GM19328 (cell line): ENCODE measurements around the gene SLC66A2.

Experiments used
- ATAC-seq: cut with Tn5 transposase; IDR thresholded peaks from one replicate; pipeline ENCODE4 v1.9.1; 2021; ENCODE audit warnings: mild to moderate bottlenecking, moderate library complexity; ENCODE audit not compliant: unreplicated experiment

SLC66A2 gene

DNA sequence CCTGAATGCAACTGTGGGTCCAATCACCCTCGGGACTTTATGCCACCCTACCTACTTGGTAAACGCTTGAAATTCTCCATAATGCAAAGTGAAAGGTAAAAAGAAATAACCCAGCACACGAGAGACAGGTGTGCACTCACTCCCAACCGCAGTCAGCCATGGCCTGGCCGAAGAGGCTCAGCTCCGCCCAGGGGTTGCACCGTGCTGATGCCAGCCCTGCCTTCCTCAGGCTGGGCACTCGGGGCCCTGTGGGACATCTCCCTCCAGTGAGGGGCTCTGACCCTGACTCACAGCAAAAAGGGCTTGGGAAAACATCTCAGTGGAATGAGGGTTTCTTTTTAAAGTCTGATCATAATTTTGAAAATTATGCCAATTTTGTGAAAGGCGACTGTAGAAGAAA is 13.3 kb downstream of the SLC66A2 start:
- no peak for ATAC-seq

DNA sequence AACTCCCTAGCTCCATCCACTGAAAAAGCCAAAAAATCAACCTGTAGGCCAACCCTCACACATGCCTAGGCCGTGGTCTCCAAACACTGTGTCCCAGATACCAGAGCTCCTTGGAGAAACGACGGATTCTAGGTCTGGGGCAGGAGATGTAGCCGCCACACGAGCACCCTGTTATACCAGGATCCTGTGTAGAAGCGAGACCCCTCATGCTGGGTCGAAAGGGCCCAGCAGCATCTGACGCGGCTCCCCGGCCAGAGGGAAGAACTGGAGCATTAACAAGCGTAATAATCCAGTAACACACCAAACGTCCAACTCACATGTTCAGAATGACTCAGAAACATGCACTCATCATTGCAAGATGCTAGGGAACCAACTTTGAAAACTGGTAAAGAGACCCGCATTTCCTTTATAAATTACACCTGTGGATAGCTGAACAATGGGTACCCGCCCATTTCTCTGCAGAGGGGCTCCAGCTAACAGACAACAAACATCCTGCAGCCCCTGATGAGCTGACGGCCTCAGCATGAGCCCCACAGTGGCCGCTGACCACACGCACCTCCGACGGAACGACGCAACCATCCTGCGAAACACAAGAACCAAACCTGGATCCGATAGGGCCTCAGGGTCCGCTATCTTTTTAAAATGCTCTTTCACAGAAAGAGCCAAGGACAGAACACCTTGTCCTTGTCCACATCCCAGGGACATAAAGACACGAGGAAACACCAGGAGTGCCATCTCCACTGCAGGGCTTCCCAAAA is 14.2 kb downstream of the SLC66A2 start:
- no peak for ATAC-seq

DNA sequence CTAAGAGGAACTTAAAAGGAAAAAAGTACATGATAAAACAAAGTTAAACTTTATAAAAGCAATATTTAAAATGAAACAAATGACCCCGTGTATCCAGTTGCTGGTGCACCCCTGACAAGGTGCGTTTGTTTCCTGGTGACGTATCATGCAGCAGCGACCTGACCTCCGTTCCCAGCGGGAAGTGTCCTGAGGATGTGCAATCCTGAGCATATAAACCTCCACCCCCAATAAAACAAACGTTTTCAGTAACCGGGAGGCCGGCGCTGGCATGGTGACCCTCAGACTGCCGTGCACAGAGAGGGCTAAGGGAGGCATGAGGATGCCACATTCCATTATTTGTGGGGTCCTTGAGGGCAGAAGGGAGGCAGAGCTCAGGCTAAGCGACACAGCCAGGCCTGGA is 14.8 kb downstream of the SLC66A2 start:
- no peak for ATAC-seq

DNA sequence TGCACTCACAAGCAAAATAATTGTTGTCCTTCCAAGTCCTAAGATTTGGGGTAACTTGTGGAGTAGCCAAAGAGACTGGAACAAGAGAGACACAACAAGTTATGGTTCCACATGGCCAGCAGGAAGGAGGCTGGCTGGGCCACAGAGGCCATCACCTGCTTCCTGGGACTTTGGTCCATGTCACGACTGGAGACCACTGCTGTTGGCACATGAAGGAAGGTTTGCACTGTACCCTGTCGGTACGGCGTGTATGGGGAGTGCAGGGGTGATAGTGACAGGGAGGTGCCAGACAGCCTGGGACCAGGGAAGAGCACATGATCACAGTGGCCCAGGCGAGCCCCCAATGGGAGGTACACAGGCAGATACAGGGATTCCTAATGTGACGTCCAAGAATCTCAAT is 15.5 kb downstream of the SLC66A2 start:
- ATAC-seq, result no peak

DNA sequence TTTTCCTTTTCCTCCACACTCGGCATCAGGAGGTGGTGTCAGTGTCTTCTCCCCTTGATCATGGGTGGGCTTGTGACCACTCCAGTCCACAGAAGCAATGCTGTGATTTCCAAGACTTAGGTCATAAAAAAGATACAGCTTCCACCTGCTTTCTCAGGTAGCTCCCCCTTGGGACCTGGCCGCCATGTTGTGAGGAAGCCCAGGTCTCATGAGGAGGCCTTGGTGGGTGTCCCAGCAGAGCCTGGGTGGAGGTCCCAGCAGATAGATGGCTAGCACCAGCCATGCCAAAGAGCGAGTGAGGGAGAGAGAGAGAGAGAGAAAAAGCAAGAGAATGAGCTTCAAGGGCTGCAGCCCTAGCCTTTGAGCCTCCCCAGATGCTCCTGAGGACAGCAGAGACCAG is 16.0 kb downstream of the SLC66A2 start:
- ATAC-seq, result no peak

DNA sequence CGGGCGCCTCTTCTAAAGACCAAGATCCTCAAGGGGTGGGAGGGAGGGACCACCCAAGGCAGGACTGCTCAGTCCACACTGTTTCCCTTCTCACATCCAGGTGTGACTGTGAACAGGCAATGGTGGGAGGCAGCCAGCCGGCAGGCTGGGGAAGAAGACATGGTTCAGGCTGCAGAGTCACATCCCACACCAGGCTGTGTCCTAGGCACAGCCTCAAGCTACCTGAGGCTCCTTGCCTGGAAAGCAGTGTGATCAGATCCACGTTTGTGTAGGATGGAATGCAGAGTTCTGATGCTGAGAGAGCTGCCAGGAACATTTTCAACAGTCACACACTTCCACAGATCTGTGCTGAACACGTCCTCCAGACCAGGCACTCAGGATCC is 16.4 kb downstream of the SLC66A2 start:
- ATAC-seq, result no peak

DNA sequence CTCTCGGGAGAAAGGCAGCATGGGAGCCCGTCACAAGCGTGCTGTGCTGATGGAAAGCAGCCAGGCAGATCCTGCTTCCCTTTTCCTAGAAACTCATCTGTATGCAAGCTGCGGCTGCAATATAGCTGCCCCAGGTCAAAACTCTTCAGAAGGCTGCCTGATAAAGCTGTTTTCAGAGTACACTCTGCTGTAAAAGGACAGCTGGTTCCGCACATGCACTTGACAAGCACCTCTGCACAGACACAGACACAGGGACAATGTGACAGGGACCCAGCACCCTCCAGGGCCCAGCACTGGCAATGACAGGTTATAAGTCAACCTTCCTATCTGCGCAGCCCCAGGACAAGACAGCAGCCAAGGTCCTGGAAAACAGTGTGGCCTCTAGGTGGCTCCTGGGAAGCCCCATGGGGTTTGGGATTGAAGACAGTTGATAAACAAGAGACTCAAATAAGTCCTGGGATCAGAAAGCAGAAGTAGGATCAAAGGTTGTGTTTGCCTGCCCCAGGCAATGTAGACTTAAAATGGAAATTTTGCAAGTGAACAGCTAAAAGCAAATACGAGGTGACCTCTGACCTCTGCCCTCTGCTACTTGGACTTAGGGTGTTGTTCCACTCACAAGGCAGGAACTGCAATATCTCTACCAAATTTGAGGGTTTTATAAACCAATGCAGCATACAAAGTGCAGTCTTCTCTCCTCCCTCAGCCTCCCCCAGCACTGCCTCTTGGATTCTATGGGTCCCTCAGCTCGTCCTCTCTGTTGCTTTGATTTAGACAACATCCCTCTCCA is 16.9 kb downstream of the SLC66A2 start:
- ATAC-seq, result no peak

DNA sequence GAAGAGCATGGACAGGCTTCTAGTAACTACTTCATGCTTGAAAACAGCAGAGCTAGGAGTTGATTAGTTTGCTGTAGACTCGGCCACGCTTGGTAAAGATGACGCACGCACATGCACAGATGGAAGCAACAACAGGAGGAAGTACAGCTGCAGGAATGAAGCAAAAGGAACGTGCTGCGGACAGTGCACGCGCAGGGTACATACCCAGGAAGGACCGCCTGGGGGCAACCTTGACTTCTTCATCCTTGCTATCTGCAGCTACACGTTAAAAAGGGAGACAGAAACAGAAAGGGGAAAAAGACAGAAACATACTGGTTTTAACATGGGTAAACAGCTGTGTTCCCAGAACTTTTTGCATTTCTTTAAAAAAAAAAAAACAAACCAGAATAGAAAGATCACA is 17.7 kb downstream of the SLC66A2 start:
- no peak for ATAC-seq

DNA sequence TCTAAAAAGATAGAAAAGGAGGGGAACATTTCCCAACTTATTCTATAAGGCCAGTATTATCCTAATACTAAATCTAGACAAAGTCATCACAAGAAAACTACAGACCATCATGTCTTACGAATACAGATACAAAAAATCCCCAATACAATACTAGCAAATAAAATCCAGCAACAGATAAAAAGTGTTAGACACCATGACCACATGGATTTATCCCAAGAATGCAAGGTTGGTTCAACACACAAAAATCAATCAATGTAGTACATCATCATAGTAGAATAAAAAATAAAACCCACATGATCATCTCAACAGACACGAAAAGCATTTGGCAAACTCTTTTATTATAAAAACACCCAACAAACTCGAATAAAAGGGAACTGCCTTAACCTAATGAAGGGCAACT is 18.5 kb downstream of the SLC66A2 start:
- no peak for ATAC-seq

DNA sequence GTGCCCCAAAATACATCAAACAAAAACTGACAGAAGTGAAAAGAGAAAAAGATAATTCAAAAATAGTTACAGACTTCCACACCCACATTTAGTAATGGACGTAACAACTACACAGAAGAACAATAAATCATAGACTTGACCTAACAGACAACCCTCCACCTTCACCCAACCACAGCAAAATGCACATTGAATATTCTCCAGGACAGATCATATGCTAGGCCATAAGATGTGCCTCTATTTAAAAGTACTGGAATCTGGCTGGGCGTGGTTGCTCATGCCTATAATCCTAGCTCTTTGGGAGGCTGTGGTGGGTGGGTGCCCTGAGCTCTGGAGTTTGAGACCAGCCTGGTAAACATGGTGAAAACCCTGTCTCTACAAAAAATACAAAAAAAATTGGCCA is 20.0 kb downstream of the SLC66A2 start:
- no peak for ATAC-seq

DNA sequence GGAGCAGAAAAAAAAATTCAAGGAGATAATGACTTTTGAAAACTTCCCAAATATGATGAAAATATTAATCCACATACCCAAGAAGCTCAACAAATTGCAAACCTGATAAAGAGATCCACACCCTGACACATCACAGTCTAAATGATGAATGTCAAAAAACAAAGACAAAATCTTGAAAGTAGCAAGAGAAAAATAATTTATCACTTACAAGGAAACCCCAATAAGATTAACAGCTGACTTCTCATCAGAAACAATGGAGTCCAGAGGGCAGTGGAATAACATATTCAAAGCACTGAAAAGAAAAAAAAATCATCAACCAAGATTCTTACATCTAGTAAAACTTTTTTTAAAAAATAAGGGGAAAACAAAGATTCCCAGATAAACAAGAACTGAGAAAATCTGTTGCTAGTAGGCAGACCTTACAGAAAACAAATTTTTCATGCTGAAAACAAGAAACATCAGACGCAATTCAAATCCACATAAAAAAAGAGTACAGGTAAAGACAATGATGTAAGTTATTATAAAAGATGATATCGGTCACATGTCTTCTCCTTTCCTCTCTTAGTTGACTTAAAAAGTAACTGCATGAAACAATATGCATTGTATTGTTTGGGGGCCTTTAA is 21.3 kb downstream of the SLC66A2 start:
- ATAC-seq, result no peak

DNA sequence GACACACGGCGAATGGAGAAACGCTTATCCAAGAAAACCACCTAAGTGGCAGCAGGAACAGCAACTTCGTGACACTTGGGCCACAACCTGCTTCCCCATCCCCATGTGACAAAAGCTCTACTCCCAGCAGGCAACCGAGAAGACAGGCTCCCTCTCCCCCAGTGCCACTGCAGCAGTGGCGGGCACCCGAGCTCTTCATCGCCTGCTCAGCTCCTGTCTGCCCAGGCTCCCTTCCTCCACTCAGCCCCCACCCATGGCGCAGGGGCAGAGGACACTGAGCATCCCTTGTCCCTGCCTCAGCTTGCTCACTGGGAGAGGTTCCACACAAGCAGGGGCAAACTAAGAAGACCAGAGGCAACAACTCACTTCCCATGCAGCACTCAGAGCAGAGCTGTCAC is 22.9 kb downstream of the SLC66A2 start:
- ATAC-seq, result no peak

DNA sequence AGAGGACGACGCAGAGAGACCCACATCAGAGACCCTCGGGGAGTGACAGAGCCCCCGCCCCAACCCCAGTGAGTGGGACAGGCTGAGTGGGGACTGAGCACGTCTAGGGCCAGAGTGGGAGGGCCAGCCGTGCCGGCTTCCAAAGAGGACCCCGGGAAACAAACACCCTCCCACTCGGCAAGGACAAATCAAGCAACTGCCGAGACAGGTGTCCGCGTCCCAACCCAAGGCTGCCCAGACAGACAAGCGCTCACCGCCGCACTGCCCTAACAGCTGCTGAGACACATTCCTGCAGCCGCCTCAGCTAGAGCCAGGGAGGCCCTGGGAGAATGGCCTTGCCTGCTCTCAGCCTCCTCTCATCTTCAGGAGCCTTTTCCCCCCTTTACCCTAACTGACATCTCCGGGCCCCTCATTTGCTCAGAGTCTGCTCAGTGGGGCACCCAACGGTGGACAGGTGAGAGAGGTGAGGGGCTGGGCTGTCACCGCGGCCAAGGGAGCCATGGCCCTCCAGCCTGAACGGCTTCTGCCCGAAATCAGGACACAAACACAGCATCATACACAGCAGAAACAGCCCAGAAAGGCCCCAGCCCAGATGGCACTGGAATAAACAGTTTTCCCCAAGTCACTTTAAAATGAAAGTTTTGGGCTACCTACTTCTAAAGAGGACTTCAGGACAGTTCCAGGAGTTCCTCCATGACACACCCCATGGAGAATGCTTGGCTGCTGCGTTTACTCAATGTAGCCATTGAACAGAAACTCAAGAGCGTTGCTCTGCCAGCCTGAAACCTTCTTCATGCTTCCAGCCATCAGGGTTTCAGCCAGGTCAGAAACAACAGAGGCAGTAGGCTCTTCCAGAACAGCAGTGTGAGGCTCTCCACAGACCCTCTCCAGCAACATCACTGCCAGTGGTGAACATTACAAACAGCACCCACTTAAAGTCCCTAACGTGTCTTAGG is 23.6 kb downstream of the SLC66A2 start:
- ATAC-seq, result no peak

DNA sequence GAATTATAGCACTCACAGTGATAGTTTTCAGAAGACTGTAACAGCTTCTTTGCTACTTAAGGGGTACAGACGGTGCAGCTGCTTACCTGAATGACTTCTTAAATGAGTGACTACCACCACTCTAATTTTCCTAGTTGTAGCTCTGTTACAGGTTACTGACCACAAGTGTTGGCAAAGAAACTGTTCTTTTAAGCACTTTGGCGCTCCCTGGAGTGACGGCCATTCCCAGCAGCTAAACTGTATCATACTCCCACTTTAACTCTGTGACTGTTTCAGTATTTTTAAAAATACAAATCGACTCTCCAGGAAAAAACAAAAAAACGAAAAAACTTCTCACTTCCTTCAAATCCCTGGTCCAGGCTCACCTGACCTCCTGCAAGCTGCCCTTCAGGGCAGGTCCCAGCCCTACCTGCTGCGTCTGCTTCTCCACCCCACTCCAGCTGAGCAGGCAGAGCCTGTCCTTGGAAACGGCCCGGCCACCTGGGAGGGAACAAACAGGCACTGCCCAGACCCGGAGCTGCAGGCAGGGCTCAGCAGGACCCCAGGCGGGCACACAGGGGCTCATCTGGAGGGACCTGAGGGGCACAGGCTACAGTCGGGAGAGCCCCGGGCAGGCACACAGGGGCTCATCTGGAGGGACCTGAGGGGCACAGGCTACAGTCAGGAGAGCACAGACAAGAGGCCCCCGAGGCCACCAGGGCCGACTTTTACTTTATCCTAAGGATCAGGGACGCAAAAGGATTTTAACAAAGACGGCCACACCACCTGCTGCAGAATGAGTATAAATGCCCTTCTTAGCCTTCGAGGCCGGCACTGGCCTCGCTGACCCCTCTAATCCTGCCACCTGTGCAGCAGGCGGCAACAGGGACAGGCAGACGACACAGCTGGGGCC is 24.5 kb downstream of the SLC66A2 start:
- no peak for ATAC-seq

DNA sequence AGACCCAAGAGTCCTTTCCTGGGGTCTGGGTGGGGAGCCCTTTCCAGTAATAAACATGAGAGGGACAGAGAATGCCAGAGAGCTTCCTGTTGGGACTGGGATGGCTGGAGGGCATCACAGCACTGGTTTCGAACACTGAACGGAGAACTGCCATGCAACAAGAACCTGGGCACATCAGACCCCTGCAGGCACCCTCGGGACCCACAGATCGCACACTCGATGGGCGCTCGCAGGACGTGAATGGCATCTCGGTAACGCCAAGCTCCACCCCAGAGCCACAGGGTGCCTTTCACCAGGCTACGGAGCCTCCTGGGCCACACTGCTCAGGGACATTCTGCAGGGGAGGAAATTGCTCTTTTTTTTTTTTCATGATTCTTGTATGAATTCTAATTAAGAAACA is 25.1 kb downstream of the SLC66A2 start:
- no peak for ATAC-seq

DNA sequence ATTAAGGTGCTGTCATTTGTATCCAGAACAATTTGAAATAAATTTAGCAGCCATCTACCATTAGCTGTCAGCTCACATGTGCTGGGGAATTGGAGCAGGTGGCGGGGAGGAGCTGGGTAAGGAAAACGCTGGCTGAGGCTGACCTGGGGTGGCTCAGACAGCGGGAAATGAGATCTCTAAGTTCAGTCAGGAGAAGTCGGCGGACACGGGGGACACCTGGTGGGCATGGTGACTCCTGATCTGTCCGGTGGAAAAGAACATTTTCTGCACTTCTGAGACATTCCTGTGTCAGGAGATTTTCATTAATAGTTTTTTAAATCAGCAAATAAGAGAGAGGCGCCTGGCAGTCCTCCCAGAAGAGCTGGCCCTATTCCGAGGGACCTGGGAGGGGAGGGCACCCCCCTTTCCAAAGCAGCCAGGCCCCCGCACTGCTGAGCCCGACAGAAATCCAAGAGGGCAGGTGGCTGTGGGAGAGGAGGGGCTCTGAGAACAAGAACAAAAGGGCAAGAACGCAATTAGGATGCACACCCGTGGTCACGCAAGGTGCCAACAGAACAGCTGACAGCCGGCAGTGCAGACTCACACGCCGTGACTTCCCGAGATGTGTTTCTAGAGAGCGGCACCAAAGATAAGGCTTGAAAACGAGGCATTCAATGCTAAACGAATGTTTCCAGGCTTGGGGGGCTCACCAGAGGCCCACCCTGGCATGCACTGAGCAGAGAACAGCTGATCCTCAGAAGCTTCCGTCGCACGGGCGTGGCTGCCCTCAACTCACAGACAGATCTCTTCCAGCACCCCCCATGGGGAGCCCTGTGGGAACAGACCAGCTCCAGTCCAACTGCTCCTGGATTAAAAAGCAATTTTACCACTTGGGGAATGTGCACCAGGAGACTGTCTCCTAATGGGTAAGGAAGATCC is 26.4 kb downstream of the SLC66A2 start:
- ATAC-seq, result no peak

DNA sequence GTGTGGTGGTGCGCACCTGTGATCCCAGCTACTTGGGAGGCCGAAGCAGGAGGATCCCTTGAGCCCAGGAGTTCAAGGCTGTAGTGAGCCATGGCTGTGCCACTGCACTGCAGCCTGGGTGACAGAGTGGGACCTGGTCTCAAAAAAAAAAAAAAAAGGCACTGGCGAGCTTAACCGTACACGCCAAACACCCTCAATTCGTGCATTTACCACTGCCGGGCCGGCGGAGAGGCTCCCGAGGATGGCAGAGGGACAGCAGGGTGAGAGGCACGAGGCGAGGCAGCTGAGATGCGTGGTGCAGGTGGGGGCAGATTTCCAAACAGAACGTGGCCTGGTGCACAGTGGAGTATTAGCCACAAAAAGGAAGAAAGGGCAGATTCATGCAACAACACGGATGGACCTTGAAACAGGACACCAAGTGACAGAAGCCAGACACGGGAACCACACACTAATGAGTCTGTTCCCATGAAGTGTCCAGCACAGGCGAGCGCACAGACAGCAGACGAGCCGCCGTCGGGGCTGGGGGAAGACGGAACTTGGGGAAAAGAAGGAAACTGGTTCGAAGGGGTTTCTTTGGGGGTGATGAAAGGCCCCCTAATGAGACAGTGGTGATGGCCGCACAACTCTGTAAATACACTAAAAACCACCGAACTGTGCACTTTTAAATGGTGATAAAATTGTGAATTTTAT is 27.4 kb downstream of the SLC66A2 start:
- no peak for ATAC-seq

DNA sequence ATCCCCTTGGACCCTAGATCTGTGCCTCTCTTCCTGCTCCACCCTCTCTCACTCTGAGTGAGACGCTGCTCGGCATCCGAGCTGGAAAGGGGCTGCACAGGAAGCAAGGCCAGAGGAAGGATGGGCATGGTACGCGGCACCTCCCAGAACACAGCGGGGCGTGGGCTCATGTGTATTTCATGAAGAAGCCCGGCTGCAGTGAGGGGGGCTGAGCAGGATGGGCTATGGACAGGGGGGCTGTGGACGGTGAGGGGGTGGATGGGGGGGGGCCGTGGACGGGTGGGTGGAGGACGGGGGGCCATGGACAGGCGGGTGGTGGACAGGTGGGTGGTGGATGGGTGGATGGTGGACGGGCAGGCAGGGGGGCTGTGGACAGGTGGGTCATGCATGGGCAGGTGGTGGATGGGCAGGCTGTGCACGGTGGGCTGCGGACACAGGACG is 28.5 kb downstream of the SLC66A2 start:
- no peak for ATAC-seq
